GM23248 (cell line): ENCODE results near the gene TRAF3IP1.

Experiments
- EZH2 ChIP-seq: fragments of 200-600 bp; sonication (generic); IDR thresholded peaks from 2 replicates; pipeline ENCODE4 v1.6.1; 2018; ENCODE audit warnings: antibody characterized with exemption, mild to moderate bottlenecking; ENCODE audit not compliant: insufficient read depth, poor library complexity, severe bottlenecking
- EZH2phosphoT487 ChIP-seq: fragments of 200-600 bp; sonication (generic); IDR thresholded peaks from 2 replicates; pipeline ENCODE4 v1.6.1; 2018; ENCODE audit warnings: antibody characterized with exemption, moderate library complexity, mild to moderate bottlenecking, low read depth; ENCODE audit not compliant: insufficient read depth

- no peak for TF ChIP-seq EZH2
- no peak for TF ChIP-seq EZH2phosphoT487
Observed at GRCh38 chr2:238321467-238321866, 1.1 kb downstream of the TRAF3IP1 start.
